HuH-7 (cell line): ENCODE measurements around the gene SCNM1.
"Not testable (repeated sequence)": the region's sequence is repeated elsewhere in the genome, so short reads cannot be mapped to it uniquely, and the experiment has no call there.

Experiments used
- DNase-seq: peaks from one replicate; pipeline ENCODE4 v3.0.0; 2011; ENCODE audit warnings: low spot score

Gene SCNM1

DNA sequence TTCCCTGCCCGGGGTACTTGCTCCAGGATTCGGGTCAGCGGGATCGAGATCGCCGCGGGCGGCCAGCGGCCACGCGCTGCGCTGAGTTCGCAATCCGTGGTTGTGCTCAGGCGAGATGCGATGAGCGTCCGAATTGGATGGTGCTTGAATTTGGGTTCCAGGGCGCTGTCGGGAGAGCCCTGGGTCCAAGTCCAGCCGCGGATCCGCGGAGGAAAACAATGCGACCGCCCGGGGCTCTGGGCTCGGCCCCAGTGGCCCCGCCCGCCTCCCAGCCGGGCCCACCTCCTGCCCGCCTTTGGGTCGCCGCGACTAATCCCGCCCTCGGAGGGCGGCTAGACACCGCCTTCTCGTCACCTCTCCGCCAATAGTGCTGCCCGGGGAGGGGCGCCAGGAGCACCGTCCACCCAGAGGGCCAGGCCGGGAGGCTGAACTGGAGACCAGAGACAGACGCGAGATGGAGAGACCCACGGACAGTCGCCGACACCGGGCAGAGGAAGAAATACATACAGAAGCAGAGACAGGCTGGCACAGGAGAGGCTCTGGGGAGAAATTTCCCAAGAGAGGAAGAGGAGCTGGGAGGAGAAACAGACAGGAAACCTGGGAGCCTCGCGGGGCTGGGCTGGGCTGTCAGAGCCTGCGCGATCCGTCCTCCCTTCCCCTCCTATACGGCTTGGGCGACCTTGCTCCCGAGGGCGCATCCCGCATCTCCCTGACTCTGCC lies 19.4 kb upstream of the SCNM1 start, which contains the start of gene SEMA6C:
Gene SEMA6C, minus strand, starts transcription at position 220 of the 720 bp plus-strand sequence. CDS start 4,010 bp downstream, outside the sequence.
- peak; percentile 92 for DNase-seq

DNA sequence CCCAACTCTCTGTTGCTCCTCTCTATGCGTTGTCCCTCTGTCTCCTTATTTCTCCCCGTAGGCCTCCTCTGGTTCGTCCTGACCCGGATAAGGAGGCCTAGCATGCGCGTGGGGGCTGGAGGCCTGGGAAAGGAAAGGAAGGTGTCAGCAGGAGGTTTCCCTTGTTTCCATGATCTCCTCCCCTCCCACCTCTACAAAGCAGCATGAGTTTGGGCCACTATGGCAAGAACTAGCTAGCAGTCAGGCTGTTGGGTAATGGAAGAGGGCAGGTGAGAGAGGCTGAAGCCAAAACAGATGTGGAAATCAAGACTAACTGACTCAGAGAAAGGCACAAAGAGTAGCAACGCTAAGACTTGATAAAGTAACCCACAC lies 18.8 kb upstream of the SCNM1 start:
- DNase-seq = no peak

DNA sequence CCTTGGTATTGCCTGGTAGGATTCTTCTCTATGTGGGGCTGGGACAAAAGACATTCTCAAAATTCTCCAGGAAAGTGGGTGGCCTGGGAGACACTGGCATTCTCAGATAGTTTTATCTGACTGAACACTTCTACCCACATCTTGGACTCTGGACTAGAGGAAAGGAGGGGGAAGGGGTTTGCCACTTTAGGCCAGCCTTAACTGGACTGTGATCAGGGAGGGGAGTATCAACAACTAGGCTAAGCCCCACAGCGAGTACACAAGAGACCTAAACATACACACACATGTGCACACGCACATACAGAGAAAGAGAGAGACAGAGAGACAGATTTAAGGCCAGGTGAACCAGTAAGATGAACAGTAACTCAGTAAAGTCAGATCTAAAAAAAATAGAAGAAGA lies 18.3 kb upstream of the SCNM1 start:
- DNase-seq = no peak

DNA sequence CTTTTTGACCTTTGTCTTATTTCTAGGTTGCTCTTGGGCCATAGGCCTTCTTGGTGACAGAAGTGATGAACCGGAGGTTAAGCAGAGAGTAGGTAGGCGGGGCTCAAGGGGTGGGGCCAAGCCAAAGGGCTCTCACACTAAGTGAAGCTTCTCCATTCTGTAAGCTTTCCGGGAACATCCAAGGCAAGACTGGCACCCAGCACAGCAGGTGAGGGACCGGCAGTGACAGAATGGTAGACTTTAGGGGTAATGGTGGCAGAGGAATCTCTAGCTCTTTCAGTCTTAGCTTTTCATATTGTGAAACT lies 9.5 kb upstream of the SCNM1 start, which contains the start of gene TNFAIP8L2:
Gene TNFAIP8L2, plus strand, starts transcription at position 135 of the 305 bp plus-strand sequence. CDS start 2,049 bp downstream, outside the sequence.
- DNase-seq = no peak

DNA sequence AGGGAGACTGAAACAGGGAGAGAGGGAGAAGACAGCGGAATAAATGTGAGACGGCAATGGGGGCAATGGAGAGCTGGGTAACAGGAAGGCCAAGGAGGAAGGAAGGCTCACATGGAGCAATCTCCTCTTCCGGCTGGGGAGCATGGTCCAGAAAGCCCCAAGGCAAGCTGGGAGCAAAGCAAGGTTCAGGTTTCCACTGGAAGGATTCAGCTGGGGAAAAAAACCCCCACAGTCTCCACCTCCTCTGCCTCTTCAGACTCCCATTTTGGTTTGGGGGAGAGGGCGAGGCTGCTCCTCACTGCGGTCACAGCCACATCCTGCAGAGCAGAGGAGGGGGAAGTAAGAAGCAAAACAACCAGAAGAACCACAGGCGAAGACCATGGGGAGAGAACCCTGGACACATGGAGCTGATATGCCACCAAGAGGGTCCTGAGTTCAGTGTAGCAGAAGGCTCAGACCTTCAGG lies 8.8 kb upstream of the SCNM1 start:
- DNase-seq = no peak

DNA sequence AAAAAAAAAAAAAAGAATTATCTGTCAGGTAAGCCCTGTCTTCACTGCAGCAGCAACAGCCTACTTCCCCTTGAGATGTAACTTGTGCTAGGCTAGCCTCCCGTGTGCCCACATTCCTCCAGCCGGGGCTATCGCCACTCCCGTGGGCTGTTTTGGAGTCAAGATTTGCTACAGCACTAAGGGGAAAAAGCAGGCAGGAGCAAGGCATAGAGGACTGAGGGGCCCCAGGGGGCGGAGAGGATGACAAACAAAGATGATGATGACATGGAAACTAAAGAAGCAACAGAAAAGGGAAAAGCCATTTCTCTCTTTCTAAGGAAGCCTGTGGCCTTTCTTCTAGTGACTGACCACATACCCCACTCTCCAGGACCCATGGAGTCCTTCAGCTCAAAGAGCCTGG lies 7.6 kb upstream of the SCNM1 start:
- DNase-seq = no peak

DNA sequence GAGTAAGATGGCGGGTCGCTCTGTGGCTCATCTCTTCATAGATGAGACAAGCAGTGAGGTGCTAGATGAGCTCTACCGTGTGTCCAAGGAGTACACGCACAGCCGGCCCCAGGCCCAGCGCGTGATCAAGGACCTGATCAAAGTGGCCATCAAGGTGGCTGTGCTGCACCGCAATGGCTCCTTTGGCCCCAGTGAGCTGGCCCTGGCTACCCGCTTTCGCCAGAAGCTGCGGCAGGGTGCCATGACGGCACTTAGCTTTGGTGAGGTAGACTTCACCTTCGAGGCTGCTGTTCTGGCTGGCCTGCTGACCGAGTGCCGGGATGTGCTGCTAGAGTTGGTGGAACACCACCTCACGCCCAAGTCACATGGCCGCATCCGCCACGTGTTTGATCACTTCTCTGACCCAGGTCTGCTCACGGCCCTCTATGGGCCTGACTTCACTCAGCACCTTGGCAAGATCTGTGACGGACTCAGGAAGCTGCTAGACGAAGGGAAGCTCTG lies 7.1 kb upstream of the SCNM1 start:
- no peak for DNase-seq

DNA sequence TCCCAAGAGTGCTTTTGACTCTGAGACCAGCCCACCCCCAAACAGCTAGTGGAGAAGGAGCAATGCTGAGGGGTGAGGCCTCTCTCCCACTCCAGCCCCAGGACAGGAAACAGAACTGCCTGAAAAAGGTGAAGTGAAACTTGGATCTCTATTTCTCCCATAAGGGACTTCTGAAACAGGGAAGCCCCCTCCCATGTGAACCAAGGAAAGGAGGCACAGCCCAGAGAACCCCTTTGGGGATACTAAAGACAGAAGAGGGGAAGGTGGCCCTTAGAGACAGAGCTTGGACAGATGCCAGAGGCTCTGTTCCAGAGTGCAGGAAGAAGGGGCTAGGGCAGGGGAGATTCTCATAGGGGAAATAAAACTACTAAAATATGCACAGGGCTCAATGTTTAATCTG lies 6.6 kb upstream of the SCNM1 start:
- DNase-seq = no peak

DNA sequence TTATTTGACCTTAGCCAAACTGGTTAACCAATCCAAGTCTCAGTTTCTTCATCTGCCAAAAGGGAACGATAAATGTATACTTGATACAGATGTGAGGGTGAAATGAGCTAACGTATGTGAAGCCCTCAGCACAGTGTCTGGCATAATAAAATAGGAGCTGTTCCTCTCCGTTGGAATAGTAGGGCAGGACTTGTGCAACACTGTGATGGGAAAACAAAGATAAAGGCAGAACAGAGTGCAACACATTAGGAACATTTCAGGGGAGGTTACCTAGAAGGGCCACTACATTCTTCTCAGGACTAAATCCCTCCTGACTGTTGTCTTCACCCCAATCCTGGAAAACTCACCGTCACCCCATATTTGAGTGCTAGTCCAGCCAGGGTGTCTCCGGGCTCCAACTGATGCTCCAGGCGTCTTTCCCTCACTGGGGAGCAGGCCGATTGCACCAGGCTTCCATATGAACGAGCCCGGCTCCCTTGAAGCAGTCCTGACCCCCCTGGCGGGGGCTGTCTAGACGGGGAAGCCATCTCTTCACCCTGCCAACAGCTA lies 1.1 kb upstream of the SCNM1 start:
- no peak for DNase-seq

DNA sequence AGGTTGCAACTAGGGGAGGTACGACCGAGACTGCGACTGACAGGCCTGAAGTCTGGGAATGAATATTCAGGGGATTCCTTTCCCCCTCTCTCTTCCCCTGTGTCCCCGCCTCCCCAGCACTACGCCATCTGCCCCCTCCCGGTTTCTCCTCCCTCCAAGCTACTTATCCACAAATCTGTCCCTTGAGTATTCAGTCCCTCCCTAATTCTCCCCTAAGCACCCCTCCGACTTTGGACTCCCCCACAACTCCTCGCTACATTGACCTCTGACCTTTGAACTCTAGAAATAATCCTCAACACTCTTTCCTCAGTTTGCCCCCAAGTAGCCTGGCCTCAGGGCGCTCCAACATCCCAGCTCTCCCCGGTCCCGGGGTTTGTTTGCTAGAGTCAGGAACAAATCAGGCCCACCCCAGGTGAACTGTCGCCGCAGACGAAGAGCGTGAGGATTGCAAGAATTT lies 635 bp upstream of the SCNM1 start:
- no peak for DNase-seq

DNA sequence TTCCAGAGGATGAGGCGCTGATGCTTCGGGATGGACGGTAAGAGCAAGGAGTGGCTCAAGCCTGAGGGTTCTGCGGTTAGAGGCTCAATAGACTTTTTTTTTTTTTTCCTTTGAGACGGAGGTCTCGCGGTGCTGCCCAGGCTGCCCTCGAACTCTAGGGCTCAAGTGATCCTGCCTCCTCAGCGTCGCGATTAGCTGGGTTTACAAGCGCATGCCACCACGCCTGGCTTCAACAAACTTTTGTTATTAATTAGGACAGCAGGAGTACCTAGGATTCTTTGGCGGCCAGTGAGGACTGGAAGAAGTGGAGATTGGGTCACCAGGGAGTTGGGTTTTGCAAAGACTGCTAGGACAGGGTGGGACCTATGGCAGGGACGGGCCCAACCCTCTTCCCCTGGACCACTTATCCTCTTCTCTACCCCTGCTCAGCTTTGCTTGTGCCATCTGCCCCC lies 587 bp downstream of the SCNM1 start:
- no peak for DNase-seq

DNA sequence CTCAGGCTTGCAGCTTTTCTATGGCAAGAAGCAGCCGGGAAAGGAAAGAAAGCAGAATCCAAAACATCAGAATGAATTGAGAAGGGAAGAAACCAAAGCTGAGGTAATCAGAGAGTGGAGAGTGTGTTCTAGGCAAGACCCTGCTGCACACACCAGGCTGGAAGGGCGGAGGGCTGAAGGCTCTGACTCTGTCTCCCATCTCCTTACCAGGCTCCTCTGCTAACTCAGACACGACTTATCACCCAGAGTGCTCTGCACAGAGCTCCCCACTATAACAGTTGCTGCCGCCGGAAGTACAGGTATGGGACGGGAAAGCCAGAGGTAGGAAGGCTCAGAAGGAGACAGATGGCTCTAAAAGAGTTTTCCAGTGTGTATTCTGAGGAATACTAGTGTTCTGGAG lies 1.2 kb downstream of the SCNM1 start:
- DNase-seq = no peak

DNA sequence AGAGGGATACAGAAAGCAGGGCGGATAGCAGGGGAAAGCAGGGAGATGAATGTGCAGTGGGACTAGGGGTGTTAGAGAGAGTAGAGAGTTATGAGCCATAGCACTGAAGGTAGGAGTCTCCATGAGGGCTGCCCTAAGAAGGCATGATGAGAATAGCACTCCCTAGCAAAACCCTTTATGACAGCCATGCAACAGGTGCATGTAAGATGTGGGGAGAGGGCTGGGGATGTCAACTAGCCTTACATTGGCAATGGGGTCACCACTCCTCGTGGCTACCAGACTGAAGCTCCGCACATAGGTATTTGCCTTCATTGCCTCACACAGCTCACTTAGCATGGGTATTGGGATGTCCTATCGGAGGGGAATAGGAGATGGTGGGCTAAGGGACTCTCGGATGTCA lies 5.2 kb downstream of the SCNM1 start:
- DNase-seq = no peak

DNA sequence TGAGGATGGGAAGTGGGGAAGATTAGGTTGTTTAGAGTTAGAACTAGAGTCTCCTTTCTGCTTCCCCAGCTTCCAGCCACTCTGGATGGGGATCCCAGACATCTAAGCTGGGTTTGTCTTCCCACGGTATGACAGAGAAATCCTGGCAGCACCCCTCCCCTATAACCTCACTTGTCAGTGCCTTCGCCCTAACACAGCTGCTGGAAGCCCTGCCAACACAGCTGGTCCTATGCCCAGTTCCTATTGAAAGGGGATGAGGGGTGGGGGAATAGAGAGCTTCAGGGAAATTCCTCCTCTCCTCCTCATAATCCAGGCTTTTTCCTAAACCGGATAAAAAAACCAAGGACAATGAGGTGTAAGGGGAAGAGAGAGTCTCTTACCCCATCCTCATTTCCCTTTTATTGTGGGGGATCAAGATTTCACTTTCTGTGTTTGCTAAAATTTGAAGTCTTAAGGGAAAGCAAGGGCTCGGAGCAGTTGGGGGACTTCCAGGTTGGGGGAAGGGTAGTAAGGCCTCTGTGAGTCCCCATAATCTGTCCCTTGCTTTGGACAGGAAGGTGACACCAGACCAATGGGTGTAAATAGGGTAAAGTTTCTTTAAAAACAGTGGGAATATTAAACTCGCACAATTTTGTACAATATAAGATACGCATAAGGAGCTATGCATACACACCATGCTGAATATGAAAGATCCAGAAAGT lies 9.2 kb downstream of the SCNM1 start:
- no peak for DNase-seq

DNA sequence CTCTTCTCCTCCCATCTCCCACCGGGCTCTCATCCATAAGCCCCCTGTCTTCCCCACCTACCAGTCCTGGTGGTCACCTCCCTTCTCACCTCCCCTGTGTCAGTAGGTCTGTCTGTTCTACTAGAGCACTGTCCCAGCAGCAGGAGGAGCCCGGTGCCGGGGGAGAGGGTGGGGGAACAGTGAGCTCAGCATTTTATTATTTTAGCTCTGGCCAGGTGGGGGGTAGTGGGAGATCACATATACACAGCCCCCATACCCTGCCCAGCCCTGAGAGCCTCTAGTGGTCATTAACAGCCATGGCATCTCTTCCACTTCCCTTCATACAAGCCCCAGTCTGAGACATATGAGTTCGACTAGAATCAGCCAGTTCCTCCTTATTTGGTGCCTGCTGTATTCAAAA lies 9.9 kb downstream of the SCNM1 start, which contains the start of gene TMOD4:
Gene TMOD4, minus strand, starts transcription at position 119 of the 400 bp plus-strand sequence. CDS start 1,106 bp downstream, outside the sequence.
- DNase-seq = no peak

DNA sequence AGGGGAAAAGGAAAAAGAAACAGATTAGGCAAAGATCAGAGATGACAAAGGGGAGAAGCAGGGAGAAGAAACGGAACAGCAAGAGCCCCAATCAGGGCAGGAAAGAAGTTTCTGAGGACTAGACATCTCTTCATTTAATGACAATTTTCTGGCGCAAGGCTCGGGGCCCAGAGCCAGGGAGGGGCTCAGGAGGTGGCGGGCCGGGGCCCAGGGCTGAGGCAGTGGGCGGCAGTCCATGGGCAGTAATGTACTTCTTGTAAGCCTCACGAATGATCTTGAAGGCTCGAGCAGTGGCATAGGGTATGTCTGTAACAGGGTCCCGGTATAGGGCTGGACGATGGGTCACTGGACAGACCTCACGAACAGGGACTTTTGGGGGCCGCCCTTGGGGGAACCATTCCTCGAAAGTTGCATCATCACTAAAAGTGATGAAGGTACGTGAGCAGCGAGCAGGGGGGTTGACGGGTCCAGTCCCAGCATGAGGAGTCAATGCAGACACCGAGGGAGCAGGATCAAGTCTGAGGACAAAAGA lies 10.6 kb downstream of the SCNM1 start:
- no peak for DNase-seq

DNA sequence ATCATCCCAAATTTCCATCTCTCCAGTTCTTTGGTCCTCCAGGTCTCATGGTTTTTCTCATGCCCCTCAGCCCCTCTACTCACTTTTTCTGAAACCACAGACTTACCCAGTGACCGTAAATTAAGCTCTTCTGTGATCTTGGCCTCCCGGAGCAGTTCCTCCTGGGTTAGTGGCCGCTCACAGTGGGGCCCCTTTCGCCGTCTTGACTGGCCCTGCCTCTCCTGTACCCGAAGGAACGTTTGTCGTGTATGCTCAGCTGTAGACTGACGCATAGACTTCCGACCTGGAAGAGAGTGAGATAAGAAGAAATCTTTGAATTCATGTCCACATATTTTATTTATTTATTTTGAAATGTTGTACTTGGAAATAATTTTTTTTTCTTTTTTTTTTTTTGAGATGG lies 18.3 kb downstream of the SCNM1 start:
- DNase-seq = no peak

DNA sequence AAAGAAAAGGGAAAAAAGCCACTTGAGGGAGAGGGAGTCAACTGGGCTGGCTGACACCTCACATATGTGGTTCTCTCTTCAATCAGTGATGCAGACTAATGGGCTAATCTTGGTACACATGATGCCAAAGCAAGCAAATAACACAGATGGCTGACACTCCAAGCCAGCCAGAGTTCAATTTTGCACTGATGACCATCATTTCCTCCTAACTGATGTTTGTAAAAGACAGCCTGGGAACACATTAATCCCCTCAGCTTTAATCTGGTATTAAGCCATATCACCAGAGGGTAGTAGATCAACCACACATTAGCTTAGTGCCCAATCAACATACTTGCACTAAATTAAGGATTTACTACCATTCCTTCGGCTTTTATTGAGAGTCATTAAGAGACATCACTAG lies 21.3 kb downstream of the SCNM1 start:
- DNase-seq = no peak

DNA sequence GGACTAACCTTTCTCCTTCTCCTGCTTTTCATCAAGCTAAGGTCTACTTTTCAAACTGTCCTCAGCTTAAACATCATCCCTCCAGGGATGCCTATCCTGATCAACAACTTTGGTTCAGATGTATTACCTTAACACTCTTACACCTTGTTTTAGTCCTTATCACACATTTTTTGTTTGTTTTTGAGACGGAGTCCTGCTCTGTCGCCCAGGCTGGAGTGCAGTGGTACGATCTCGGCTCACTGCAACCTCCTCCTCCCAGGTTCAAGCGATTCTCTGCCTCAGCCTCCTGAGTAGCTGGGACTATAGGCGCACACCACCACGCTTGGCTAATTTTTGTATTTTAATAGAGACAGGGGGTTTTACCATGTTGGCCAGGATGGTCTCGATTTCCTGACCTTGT lies 22.7 kb downstream of the SCNM1 start:
- DNase-seq = not testable (repeated sequence)

DNA sequence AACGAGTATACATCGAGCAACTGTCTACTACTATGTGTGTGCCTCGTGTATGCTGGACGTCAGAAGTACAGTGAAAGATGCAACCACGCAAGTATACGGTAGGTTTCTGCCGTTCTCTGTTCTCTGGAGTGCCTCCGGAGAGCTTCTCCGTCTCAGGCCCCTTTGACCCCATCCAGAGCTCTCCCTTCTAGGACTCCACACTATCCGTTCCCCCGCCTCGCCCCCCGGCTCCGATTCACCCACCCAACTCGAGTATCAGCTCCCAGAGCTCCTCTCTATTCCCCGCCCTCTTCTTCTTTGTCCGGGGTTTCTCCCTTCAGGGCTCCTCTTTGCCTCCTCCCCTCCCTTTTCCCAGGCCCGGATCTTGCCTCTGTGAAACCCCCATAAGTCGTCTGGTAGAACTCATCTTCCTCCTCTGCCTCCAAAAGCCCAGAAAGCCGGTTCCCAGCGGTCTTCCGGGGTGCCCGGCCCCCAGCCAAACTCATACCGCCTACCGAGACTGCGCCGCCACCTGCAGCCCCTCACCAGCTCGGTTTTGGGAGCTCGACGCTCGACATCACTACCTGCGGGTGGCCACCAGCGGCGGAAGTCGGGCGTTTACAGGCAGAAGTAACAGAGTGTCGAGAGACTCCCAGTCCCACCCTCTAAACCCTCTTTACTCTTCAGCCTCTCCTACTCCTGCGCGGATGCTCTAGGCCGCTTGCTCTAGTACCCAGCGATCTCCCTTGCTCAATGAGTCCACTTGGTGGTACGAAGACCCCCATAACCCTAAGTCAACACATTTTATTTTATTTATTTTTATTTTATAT lies 23.9 kb downstream of the SCNM1 start, which contains the start of gene VPS72:
Gene VPS72, minus strand, starts transcription at position 561 of the 809 bp plus-strand sequence. Its CDS starts 76 bp downstream, at position 485.
- DNase-seq = peak; percentile 78

DNA sequence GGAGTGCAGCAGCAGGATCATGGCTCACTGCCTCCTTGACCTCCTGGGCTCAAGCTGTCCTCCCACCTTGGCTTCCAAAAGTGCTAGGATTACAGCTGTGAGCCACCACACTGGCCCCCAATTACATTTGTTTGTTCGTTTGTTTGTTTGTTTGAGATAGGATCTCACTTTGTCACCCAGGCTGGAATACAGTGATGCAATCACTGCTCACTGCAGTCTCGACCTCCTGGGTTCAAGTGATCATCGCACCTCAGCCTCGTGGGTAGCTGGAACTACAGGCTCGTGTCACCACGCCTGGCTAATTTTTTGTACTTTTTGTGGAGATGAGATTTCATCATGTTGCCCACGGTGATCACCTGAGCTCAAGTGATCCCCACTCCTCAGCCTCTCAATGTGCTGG lies 26.1 kb downstream of the SCNM1 start:
- no peak for DNase-seq

DNA sequence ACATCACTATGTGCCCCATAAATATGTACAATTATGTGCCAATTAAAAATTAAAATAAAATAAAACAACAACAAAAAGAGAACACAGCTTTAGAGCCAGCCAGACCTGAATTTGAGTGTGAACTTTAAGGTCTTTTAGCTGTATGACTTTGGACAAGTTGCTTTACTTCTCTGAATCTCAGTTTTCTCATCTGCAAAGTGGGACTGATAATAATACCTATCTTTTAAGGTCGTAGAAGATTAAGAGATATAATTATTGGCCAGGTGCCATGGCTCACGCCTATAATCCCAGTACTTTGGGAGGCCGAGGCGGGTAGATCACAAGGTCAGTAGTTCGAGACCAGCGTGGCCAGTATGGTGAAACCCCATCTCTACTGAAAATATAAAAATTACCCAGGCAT lies 27.4 kb downstream of the SCNM1 start:
- no peak for DNase-seq
